GM18505 (cell line): ENCODE data around the gene COL19A1.

Source experiments
- ATAC-seq: cut with Tn5 transposase; IDR thresholded peaks from one replicate; pipeline ENCODE4 v1.9.1; 2021; ENCODE audit not compliant: unreplicated experiment
- POLR2A ChIP-seq: IDR thresholded peaks from 4 replicates; pipeline ENCODE4 v1.6.1; 2011; ENCODE audit warnings: borderline replicate concordance; ENCODE audit not compliant: insufficient read depth, insufficient read length; ENCODE audit errors: extremely low read depth

COL19A1 gene

DNA sequence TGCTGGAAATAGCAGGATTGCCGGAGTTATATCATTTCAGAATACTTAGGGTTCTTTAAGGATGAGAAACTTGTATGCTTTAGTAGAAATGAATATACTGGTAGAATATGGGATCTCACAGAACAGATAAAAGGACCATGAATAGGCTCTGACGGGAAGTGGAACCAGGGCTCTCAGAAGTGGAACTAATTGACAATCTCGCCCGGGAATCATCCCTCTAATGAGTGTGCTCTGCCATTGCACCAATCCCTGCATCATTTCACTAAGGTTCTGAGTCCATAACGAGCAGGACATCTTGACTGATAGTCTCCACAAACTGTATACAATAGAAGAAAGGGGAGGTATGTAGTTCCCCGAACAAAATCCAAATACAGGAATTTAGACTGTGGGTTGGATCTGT is 286.4 kb downstream of the COL19A1 start:
- no peak for ATAC-seq
- no peak for TF ChIP-seq POLR2A

DNA sequence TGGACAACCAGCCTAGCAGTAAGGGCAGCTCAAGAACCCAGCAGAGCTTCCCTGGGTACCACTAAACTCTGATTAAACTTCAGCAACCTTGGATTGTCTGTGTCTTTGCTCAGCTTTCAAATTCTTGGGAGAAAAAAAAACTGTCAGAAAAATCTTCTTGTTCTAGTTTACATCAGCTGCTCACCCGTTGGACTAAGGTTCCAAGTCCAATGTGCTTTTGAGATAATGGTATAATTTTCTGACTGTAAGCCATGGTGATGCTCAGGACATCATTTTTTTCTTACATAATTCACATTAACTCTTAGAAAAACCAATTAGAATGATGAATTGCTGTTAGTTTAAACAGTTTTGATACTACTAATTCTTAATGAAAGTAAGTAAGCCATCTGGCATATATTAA is 290.7 kb downstream of the COL19A1 start:
- TF ChIP-seq POLR2A: no peak
- no peak for ATAC-seq

- TF ChIP-seq POLR2A: no peak
- ATAC-seq: no peak
Measured at GRCh38 chr6:70160276-70160675, 293.9 kb downstream of the COL19A1 start.

DNA sequence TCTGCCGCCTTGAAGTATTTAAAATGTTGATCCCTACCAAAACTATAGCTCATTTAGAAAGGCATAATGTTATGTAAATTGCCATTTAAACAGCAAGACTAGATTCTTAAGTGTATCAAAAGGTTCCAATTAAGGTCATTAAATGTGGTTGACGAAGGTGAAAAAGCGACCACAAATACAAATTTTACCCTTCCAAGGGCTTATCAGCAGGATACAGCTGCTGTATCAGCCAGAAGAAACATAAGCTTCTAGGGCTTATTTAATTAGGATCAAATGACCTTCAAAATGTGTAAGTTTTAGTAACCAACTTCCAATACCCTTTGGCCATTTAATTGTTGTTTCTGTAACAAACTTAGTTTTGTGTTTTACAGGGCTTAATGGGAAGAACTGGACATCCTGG is 296.6 kb downstream of the COL19A1 start:
- TF ChIP-seq POLR2A: no peak
- ATAC-seq: no peak

- no peak for ATAC-seq
- TF ChIP-seq POLR2A: no peak
Measured at GRCh38 chr6:70163795-70164194, 297.4 kb downstream of the COL19A1 start.

GRCh38 chr6:70164556-70164955 is 298.2 kb downstream of the COL19A1 start:
- ATAC-seq: no peak
- no peak for TF ChIP-seq POLR2A

GRCh38 chr6:70166088-70166958 is 300.0 kb downstream of the COL19A1 start:
- peak; percentile 94 for ATAC-seq
- TF ChIP-seq POLR2A: no peak

DNA sequence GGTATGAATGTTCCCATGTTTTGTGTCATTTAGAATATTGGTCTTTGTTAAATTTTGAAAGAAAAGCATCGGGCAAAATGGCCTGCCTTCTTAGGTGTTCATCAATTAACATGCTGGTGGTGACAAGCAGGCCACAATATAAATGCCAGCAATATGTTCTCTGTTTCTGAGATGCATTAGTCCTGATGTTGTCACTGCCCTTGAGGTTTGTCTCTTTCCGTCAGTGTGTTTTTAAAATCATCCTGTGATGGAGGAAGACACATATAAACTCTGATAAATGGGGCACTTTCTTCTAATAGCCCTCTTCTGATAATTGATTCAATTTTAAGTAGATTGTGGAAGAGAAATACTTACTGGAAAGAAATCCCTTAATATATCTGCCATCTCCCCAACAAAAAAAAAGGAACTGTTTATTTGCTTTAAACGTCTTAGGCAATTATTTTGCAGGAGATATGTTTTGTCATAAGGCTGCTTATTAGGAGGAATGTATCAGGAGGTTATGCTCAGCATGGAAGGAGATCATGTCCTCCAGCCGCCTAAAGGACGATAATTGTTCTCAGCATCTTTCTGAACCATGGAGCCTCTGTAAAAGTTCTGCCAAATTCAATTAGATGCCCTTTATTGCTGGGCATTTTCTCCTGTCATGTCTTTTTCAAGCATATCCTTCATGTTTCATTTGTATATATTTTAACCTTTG is 302.5 kb downstream of the COL19A1 start:
- ATAC-seq: no peak
- TF ChIP-seq POLR2A: no peak

DNA sequence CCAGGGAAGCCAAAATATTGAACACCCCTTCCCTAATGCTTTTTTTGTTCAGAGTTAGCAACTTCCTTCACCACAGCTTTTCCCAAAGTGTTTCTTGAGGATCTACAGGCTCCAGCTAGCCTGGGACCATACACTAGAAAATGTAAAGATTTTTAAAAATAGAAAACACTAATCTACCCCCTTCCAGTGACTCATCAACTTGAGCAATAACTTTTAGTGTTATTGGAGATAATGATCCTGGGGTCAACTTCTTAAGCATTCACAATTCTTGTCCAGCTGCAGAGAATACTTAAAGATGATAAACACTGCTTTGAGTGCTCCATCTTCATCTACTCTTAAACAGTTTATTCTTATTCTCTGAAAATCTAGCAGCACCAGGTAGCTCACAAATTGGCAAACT is 304.9 kb downstream of the COL19A1 start:
- no peak for TF ChIP-seq POLR2A

GRCh38 chr6:70172252-70172651 is 305.9 kb downstream of the COL19A1 start:
- TF ChIP-seq POLR2A: no peak
- no peak for ATAC-seq

More for the DNA sequence above, 304.9 kb downstream of the COL19A1 start:
- ATAC-seq: no peak

DNA sequence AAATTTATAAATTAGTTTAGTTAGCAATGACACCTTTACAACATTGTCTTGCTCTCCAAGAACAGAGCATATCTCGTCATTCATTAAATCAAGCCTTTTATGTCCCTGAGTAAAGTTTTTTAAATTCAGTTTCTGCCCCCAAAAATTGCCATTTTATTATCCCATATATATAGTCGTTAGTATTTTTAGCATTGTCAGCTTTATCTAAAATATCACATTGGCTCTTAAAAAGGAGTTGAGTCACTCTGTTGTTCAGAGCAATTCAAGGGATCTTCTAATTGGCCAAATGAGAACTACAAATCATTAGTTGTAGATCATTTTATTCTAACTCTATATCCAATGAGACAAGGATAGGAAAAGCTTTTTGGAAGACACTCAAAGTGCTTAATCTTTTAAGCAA is 309.4 kb downstream of the COL19A1 start:
- ATAC-seq: no peak
- no peak for TF ChIP-seq POLR2A

DNA sequence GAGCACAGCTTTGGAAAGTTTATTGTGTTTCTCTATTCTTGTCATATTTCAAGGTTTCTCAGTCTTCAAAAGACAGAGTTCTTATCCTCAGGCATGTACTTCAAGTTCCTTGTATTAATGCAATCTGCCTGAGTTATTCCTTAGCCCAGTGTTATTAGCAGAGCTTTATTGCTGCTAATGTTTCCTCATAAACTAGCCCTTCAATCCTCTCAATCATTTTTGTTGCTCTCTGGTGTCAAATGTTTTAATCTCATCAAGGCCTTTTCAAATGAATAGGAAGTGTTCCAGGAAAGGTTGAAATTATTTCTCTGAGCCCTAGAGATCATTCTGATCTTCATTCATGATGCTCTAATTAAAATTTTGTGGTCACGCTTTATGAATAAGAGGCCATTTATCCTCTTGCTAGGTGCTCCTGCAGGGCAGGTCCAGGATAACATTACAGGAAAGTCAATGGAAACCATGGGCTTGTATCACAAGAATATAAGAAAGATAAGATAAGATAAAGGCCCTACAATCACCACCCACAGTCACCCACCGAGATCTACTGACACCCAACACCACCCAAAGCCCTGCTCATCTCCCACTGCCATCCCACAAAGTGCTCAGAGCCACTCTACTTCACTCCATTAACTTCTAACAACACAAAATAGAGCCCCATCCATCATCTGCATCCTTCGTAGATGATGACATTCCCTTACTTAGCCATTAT is 310.6 kb downstream of the COL19A1 start:
- no peak for ATAC-seq
- TF ChIP-seq POLR2A: no peak

- no peak for TF ChIP-seq POLR2A
- ATAC-seq: no peak
Measured at GRCh38 chr6:70180183-70180900, 314.0 kb downstream of the COL19A1 start.

GRCh38 chr6:70180901-70181599 is 314.7 kb downstream of the COL19A1 start:
- no peak for TF ChIP-seq POLR2A
- peak; percentile 55 for ATAC-seq
